ENCODE data around the gene P3H1. TPM values are rescaled to one million over a fixed set of nuclear protein-coding genes. Genes with fewer than 3 reads are reported as not detected.

P3H1 gene
- 26.4 to 32.6 TPM (median 31.3 TPM) in 5 replicates for total RNA-seq (2022; extraction: Qiagen RNA extraction)

GRCh38 chr1:42766741-42767509 is at the start of gene P3H1, which contains the start of gene C1orf50:
P3H1 (minus strand) TSS chr1:42767028; CDS start chr1:42766971, 57 bp downstream.
C1orf50 (plus strand) TSS chr1:42767249; CDS start chr1:42767312, 63 bp downstream.

GRCh38 chr1:42784946-42785693 is 18.3 kb upstream of the P3H1 start, which contains the start of gene TMEM269:
TMEM269 (plus strand) TSS chr1:42784991; CDS start chr1:42789894, 4,903 bp downstream.

GRCh38 chr1:42739753-42740700 is 26.8 kb downstream of the P3H1 start, which contains the start of gene CLDN19:
CLDN19 (minus strand) TSS chr1:42740236; CDS start chr1:42740063, 173 bp downstream.

Other genes with a start within 250 kb of the P3H1 start
- 56.2 to 70.6 TPM (median 61.6 TPM) in 5 replicates for gene PPIH, start 108.6 kb downstream of the P3H1 start, total RNA-seq (2022; extraction: Qiagen RNA extraction)
- 725 to 772 TPM (median 737 TPM) in 5 replicates for gene YBX1, start 84.6 kb downstream of the P3H1 start, total RNA-seq (2022; extraction: Qiagen RNA extraction)
- gene CLDN19, start 26.8 kb downstream of the P3H1 start, total RNA-seq (2022; extraction: Qiagen RNA extraction), result not detected in 5 replicates
- 2.6 to 4.5 TPM (median 3.1 TPM) in 5 replicates for gene C1orf50, start 221 bp upstream of the P3H1 start, total RNA-seq (2022; extraction: Qiagen RNA extraction)
- gene TMEM269, start 18.0 kb upstream of the P3H1 start, total RNA-seq (2022; extraction: Qiagen RNA extraction), result 0.05 to 0.22 TPM (median 0.10 TPM) in 5 replicates
- gene ERMAP, start 50.1 kb upstream of the P3H1 start, total RNA-seq (2022; extraction: Qiagen RNA extraction), result 3.1 to 4.6 TPM (median 3.8 TPM) in 5 replicates
- gene SVBP, start 50.4 kb upstream of the P3H1 start, total RNA-seq (2022; extraction: Qiagen RNA extraction), result 11.6 to 14.8 TPM (median 14.6 TPM) in 5 replicates
- gene ZNF691, start 79.6 kb upstream of the P3H1 start, total RNA-seq (2022; extraction: Qiagen RNA extraction), result 5.6 to 7.3 TPM (median 7.0 TPM) in 5 replicates
- 94.7 to 148 TPM (median 113 TPM) in 5 replicates for gene SLC2A1, start 191.8 kb upstream of the P3H1 start, total RNA-seq (2022; extraction: Qiagen RNA extraction)